Common myeloid progenitor, CD34-positive (primary cell): ENCODE results near the gene BMPER.

ENCODE experiments used
- CTCF ChIA-PET: fragments of 350-600 bp; sonication (Branson Sonifier 250); formaldehyde crosslinking; loops from one replicate; lab custom pipeline; 2021; ENCODE audit warnings: antibody characterized with exemption; lab: Charles Lee
- POLR2A ChIA-PET: fragments of 350-600 bp; sonication (Branson Sonifier 250); formaldehyde crosslinking; loops from one replicate; lab custom pipeline; 2021; ENCODE audit warnings: antibody characterized with exemption; lab: Charles Lee
- DNase-seq, 3 donors: peaks; one replicate each; pipeline versions ENCODE4 v3.0.0 to v3.0.0-alpha.2; 2013
- H3K27ac ChIP-seq, 2 experiments: 1 replicate in 1 of 2; 2 replicates in 1 of 2; pipeline ENCODE4 v1.7.0; 2013; ENCODE audit warnings: inconsistent platforms in 2 of 2, low read length in 2 of 2, mild to moderate bottlenecking in 2 of 2, low read depth in 1 of 2, moderate library complexity in 1 of 2; ENCODE audit not compliant: severe bottlenecking in 2 of 2, insufficient read depth in 1 of 2, poor library complexity in 1 of 2
- H3K27me3 ChIP-seq, 5 experiments: replicated peaks in 2 of 5; 1 replicate in 3 of 5; 2 replicates in 2 of 5; pipeline versions ENCODE4 v1.6.1 to v1.7.0; 2013; ENCODE audit warnings: low read length in 4 of 5, mild to moderate bottlenecking in 2 of 5, moderate library complexity in 2 of 5, inconsistent platforms in 1 of 5; ENCODE audit not compliant: insufficient read depth in 5 of 5, control insufficient read depth in 4 of 5
- H3K36me3 ChIP-seq, 4 experiments: 1 replicate in 2 of 4; 2 replicates in 2 of 4; pipeline versions ENCODE4 v1.6.1 to v1.7.0; 2013; ENCODE audit warnings: low read length in 3 of 4, control low read depth in 1 of 4, mild to moderate bottlenecking in 1 of 4; ENCODE audit not compliant: control insufficient read depth in 4 of 4, insufficient read depth in 4 of 4
- H3K4me1 ChIP-seq, 4 experiments: 1 replicate in 3 of 4; 2 replicates in 1 of 4; pipeline versions ENCODE4 v1.6.1 to v1.7.1; 2013; ENCODE audit warnings: low read length in 3 of 4, mild to moderate bottlenecking in 3 of 4, control low read depth in 1 of 4, inconsistent platforms in 1 of 4, moderate library complexity in 1 of 4; ENCODE audit not compliant: control insufficient read depth in 4 of 4, insufficient read depth in 4 of 4; ENCODE audit errors: control extremely low read depth in 1 of 4
- H3K4me3 ChIP-seq, 7 experiments: 1 replicate in 4 of 7; 2 replicates in 3 of 7; pipeline versions ENCODE4 v1.5.1 to v1.7.0; 2013; ENCODE audit warnings: mild to moderate bottlenecking in 7 of 7, low read length in 6 of 7, moderate library complexity in 6 of 7, inconsistent platforms in 2 of 7, low read depth in 2 of 7, control low read depth in 1 of 7; ENCODE audit not compliant: insufficient read depth in 4 of 7, control insufficient read depth in 1 of 7; ENCODE audit errors: extremely low read depth in 1 of 7
- H3K9me3 ChIP-seq, 5 experiments: 1 replicate in 4 of 5; 2 replicates in 1 of 5; pipeline versions ENCODE4 v1.6.1 to v1.7.1; 2013; ENCODE audit warnings: low read length in 4 of 5, mild to moderate bottlenecking in 2 of 5, inconsistent platforms in 1 of 5, low read depth in 1 of 5, moderate library complexity in 1 of 5; ENCODE audit not compliant: control insufficient read depth in 4 of 5, insufficient read depth in 2 of 5; ENCODE audit errors: control extremely low read depth in 1 of 5
- WGBS: methylation state at CpG from one replicate; pipeline ENCODE4 v1.1.5; 2013; ENCODE audit not compliant: insufficient coverage; 5-methylcytosine and 5-hydroxymethylcytosine counted together

The BMPER gene

DNA sequence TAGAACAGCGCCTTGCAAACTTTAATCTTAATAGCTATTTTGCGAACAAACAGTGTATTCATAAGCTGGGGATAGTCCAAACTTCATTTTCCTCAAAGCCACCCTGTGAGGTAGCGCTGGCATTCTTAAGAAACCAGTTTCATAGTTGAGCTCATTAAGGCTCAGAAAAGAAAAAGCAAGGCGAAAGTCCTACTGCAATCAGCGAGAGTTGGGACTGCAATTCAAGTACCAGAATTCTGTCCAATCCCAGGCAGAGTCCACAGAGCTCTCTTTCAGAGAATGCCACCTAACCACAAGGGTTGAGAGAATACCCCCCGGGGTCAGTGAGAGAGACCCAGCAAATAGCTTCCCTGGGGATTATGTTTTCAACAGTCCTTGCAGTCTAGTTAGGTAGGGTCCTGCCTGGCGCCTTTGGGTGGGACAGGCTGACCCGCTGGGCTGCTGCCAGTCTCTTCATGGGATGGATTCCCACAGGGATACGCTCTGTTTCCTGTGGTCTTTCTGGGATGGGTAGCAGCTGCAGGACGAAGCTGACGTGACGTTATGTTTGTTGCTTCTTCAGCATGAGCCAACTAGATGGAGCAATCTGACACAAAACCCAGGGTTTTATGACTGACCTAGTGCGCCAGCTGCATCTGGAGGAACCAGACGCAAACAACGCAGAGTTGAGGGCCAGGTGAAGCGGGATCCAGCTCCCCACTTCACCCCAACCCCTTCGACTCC, 16.0 kb downstream of the BMPER start:
- DNase-seq = no peak
- Histone ChIP-seq H3K27me3 (peaks cover 0 to 17% (median 3%) of the 10 kb centered on the region in 5 experiments), H3K4me3 (no peak overlapping the region), H3K9me3 (no peaks in the 10 kb centered on the region), H3K4me1 (no peaks in the 10 kb centered on the region), H3K36me3 (no peaks in the 10 kb centered on the region), H3K27ac (no peak overlapping the region)
- 94% methylated on average over 15 of the region's 17 CpGs for WGBS
- CTCF ChIA-PET = interaction anchor here (0.9 to 3.2 kb wide), 6 partner anchors 11 to 166 kb away, joined by 3 to 22 read pairs (median 3); no protein-coding TSS in a partner anchor
- POLR2A ChIA-PET = no interaction called here

- H3K27ac ChIP-seq = no peak overlapping the region
- no peaks in the 10 kb centered on the region for H3K9me3 ChIP-seq
- no peaks in the 10 kb centered on the region for H3K4me1 ChIP-seq
- peaks cover 0 to 24% (median 3%) of the 10 kb centered on the region in 5 experiments for H3K27me3 ChIP-seq
- no peak for DNase-seq
- 100% methylated on average over 2 of the region's 2 CpGs for WGBS
- POLR2A ChIA-PET = no interaction called here
- no peak overlapping the region for H3K4me3 ChIP-seq
- CTCF ChIA-PET = interaction anchor here (0.6 to 3.2 kb wide), 3 partner anchors 9 to 677 kb away, joined by 3 to 22 read pairs (median 3); no protein-coding TSS in a partner anchor
- no peaks in the 10 kb centered on the region for H3K36me3 ChIP-seq
Observed at GRCh38 chr7:33922820-33923219, 17.5 kb downstream of the BMPER start.

GRCh38 chr7:33923440-33924229, 18.3 kb downstream of the BMPER start:
- peaks cover 1 to 24% (median 3%) of the 10 kb centered on the region in 5 experiments for H3K27me3 ChIP-seq
- ChIA-PET POLR2A (no interaction called here), CTCF (interaction anchor here (0.9 to 3.2 kb wide), 2 partner anchors 8 to 9 kb away, joined by 3 to 22 read pairs; no protein-coding TSS in a partner anchor)
- no peak overlapping the region for H3K27ac ChIP-seq
- H3K36me3 ChIP-seq = no peaks in the 10 kb centered on the region
- H3K9me3 ChIP-seq = no peaks in the 10 kb centered on the region
- no peaks in the 10 kb centered on the region for H3K4me1 ChIP-seq
- 95% methylated on average over 4 of the region's 5 CpGs for WGBS
- no peak overlapping the region for H3K4me3 ChIP-seq
- DNase-seq = no peak

DNA sequence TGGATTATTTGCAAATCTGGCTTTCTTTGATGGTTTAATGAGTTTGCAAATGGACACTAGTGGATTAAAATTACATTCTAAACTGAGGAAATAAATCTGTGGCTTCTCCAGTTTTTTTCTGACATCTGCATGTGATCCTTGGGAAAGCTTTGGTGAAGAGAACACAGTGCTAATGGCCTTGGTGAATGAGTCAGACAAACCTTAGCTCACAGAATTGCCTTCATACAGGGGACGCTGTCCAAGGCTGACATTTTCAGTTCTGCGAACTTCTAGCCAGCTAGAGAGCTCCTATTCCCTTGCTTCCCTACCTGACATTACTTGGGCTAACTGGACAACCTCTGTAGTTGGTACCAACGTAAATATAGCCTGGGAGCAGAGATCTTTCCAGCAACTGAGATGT, 21.2 kb downstream of the BMPER start:
- no peaks in the 10 kb centered on the region for H3K4me1 ChIP-seq
- WGBS = 94% methylated on average over 3 of the region's 3 CpGs
- ChIA-PET POLR2A (no interaction called here), CTCF (interaction anchor here (1.3 kb wide), 1 partner anchor 30 kb away, joined by 3 read pairs; no protein-coding TSS in a partner anchor)
- no peaks in the 10 kb centered on the region for H3K36me3 ChIP-seq
- peaks cover 0 to 22% (median 4%) of the 10 kb centered on the region in 5 experiments for H3K27me3 ChIP-seq
- no peak overlapping the region for H3K4me3 ChIP-seq
- H3K27ac ChIP-seq = no peak overlapping the region
- DNase-seq = no peak
- no peaks in the 10 kb centered on the region for H3K9me3 ChIP-seq

- DNase-seq = no peak
- H3K27me3 ChIP-seq = peaks cover 2 to 25% (median 11%) of the 10 kb centered on the region in 5 experiments
- H3K27ac ChIP-seq = no peak overlapping the region
- no peaks in the 10 kb centered on the region for H3K9me3 ChIP-seq
- WGBS = 99% methylated on average over 5 of the region's 7 CpGs
- POLR2A ChIA-PET = no interaction called here
- no peaks in the 10 kb centered on the region for H3K36me3 ChIP-seq
- H3K4me1 ChIP-seq = peaks cover 0 to 3% (median 0%) of the 10 kb centered on the region in 4 experiments
- H3K4me3 ChIP-seq = no peak overlapping the region
- CTCF ChIA-PET = interaction anchor here (0.8 to 6.9 kb wide), 4 partner anchors 22 to 172 kb away, joined by 3 to 52 read pairs (median 4); no protein-coding TSS in a partner anchor
Observed at GRCh38 chr7:33928986-33929385, 23.6 kb downstream of the BMPER start.

- Histone ChIP-seq H3K4me3 (no peak overlapping the region), H3K9me3 (no peaks in the 10 kb centered on the region), H3K27ac (no peak overlapping the region), H3K4me1 (peaks cover 0 to 3% (median 0%) of the 10 kb centered on the region in 4 experiments), H3K27me3 (peaks cover 0 to 21% (median 14%) of the 10 kb centered on the region in 5 experiments), H3K36me3 (no peaks in the 10 kb centered on the region)
- ChIA-PET CTCF (interaction anchor here (1.0 to 6.9 kb wide), 13 partner anchors 11 to 744 kb away, joined by 3 to 52 read pairs (median 4); no protein-coding TSS in a partner anchor), POLR2A (no interaction called here)
- 67% methylated on average over 1 of the region's 5 CpGs for WGBS
- DNase-seq = no peak
Observed at GRCh38 chr7:33932221-33932620, 26.9 kb downstream of the BMPER start.
